GM08714 (cell line): ENCODE results near the gene KLHL15.
A peak's percentile ranks its signal among the peaks of the same experiment; 100 is the strongest.
"Not testable (repeated sequence)": the region's sequence is repeated elsewhere in the genome, so short reads cannot be mapped to it uniquely, and the experiment has no call there.

Experiments
- H3K4me3 ChIP-seq: fragments of 200-500 bp; sonication (Bioruptor generic); 2 replicates; pipeline ENCODE4 v1.5.1; 2014; ENCODE audit warnings: mild to moderate bottlenecking, low read length, inconsistent platforms
- ZNF274 ChIP-seq: IDR thresholded peaks from 2 replicates; pipeline ENCODE4 v1.6.1; 2012; ENCODE audit warnings: mild to moderate bottlenecking, low read depth, low read length

KLHL15 gene

DNA sequence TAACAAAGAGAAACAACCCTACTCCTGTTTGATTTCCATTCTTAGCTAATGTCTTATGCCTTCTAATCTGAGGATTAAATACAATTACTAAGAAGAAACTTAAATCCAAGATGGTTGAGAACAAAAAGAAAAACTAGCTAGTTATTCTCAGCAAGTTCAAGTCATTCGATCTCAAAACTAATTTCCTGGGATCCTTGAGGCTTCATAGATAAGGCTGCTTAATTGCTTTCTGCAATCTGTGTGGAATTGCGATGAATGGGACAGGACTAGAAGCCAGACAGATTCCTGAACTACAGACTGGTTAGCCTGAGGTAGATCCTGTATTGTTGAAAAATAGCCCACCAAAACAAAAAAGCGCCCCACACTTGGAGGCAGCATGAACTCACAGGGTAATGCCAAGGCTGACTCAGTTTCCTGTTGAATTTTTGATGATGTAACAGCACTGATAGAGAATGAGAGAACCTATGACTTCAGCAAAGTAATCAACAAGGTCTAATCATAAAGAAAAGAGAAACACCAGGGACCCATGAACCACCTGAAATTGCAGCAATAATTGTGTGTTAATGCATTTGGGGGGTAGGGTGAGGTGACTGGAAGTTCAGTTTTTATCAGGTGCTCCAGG lies 33.9 kb downstream of the KLHL15 start:
- no peak for TF ChIP-seq ZNF274
- no peak overlapping the region for H3K4me3 ChIP-seq

DNA sequence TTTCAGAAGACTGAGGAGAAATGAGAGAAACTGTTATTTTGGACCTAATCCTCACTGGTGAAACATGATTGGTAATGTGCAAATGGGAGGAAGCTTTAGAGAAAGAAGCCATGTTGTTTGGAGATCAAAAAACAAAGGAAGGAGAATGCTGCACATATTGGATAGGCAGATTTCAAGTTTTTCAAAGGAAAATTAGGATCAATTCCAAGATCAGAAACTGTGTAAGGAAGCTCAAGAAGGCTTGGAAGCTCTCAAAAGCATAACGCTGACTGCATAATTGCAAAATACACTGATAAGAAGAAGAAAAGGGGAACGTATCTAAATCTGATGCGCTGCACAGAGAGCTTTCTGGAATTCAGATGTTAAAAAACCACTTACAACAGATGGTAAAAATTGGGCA lies 34.6 kb downstream of the KLHL15 start:
- H3K4me3 ChIP-seq = no peak overlapping the region
- TF ChIP-seq ZNF274 = no peak

DNA sequence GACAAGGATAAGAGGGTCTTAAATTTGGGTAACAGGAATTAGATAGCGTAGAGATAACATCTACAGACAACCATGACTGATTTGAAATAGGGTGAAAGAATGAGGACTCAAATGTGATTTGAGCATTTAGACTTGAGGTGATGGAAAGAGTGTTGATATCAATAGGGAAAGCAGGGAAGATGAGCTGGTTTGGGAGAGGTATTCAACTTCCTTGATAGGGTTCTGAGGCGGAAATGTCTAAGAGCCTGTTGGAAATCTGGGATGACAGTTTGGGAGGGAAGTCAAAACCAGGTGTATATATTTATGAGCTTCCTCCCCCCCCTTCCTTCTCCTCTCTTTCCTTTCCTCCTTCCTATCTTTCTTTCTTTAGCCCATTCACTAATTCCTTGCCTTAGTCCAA lies 36.5 kb downstream of the KLHL15 start:
- no peak for TF ChIP-seq ZNF274
- H3K4me3 ChIP-seq = no peak overlapping the region

DNA sequence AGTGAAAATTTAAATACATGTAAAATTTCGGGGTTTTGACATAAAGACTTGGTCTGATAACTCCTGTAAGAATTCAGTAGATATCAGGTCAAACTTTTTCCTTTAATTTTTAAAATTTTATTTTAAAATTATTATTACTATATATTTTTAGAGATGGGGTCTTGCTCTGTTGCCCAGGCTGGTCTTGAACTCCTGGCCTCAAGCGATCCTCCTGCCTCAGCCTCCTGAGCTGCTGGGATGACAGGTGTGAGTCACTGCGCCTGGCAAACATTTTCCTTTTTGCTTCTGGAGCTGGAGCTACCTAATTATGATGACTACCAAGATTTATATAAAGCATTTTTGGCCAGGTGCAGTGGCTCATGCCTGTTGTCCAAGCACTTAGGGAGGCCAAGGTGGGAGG lies 37.3 kb downstream of the KLHL15 start:
- TF ChIP-seq ZNF274 = no peak
- no peak overlapping the region for H3K4me3 ChIP-seq

DNA sequence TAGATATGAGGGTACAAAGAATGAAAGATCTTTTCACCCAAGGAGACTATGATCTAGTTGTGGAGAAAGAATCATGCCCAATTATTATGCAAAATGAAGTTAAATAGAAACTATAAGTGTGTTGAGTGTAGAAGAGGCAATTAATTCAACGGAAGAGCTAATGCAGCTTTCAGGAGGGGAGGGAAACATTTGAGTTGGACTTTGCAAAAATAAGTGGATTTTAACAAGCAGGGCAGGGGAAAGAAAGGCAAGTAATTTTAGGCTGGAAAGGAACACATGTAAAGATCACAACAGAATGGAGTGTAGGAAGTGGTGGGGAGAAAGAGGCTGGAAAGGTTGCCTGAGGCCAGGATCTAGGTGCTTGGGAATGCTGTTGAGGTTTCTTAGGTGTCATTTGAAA lies 44.1 kb downstream of the KLHL15 start:
- H3K4me3 ChIP-seq = no peak overlapping the region
- TF ChIP-seq ZNF274 = no peak

DNA sequence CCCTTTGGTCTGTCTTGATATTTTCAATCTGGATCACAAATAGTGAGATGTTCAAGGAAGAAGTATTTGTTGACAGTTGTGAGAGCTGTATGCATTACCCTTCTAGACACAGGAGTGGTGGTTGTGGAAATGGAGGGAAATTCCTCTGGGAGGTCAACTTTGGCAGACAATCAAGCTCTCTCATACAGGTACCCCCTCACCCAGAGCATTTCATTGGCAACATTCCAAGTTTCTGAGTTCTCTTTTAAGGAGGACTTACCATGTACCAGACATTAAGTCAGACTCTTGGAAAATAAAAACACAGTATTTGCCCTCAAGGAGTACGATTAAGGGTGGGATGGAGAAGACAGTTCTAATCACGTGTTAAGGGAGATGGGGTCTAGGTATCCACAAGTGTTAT lies 45.3 kb downstream of the KLHL15 start:
- H3K4me3 ChIP-seq = no peak overlapping the region
- TF ChIP-seq ZNF274 = no peak

DNA sequence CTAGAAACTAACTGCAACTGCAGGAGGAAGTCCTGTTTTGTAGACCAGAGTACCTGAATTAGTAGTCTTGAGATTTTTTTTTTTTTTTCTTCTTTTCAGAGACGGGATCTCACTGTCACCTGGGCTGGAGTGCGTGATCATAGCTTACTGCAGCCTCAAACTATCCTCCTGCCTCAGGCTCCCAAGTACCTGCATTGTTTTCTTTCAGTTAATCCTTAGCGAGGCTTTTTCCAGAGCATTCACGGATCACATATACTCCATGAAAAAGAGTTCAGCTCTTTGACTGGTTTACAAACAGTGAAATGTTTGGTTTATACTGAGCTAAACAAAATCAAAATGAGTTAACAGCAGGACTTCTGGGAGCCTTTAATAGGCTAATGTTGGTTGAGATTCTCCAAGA lies 45.8 kb downstream of the KLHL15 start:
- no peak overlapping the region for H3K4me3 ChIP-seq
- TF ChIP-seq ZNF274 = no peak

DNA sequence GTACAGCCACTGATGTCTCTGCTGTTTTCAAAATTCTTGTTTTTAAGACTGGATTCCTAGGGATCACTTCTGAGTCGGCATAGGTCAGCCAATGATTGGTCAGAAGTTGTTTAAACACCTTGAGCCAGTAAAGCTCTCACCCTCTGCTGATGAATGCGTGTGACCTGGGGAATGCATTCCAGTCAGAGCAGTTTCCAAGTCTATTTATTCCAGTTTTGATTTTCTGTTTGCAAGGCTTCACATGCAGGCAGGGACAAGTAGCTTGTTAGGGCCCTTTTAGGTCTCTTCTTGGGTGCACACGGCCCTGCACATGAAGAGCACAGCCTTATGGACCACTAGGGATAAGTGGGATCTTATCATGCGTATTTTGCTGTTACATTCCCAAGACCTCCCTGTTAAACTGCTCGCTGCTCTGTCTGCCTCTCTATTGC lies 47.0 kb downstream of the KLHL15 start:
- no peak overlapping the region for H3K4me3 ChIP-seq
- no peak for TF ChIP-seq ZNF274

DNA sequence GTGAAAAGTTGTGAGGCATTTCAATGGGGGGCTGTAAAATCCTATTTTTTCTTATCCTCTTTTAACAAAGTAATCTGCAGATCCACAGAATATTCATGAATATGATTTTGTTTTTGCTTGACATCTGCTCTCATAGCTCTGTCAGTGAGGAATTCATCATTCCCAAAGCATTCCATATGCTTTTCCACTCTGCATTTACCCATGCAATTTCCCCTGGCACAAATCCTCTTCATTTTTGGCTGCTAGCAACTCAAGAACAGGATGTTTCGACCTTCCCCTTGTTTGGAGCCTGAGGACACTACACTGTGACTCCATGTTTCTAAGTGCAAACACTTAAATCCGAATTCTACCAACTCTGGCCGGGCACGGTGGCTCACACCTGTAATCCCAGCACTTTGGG lies 48.5 kb downstream of the KLHL15 start:
- TF ChIP-seq ZNF274 = no peak
- no peak overlapping the region for H3K4me3 ChIP-seq

DNA sequence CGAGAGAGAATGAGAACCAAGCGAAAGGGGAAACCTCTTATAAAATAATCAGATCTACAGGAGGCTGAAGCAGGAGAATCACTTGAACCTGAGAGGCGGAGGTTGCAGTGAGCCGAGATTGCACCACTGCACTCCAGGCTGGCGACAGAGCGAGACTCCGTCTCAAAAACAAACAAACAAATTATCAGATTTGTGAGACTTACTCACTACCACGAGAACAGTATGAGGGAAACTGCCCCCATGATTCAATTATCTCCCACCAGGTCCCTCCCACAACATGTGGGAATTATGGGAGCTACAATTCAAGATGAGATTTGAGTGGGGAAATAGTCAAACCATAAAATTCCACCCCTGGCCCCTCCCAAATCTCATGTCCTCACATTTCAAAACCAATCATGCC lies 61.4 kb downstream of the KLHL15 start:
- H3K4me3 ChIP-seq = not testable (repeated sequence)

DNA sequence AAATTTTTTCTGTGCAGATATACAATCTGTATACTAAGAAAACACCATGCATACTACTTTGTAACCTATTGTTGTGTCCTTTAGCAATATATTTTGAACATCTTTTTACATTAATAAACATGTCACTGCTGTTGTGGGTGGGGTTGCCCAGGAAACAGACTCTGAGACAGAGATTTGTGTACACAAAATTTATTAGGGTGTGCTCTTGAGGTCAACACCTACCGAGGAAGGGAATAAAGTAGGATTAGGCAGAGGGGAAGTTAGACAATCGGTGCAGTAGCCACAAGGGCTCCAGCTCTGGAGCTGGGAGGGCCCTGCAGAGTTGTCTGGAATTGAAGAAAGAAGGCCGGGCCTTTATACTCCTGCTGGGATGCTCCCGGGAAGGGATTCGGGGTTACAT lies 62.8 kb downstream of the KLHL15 start:
- no peak overlapping the region for H3K4me3 ChIP-seq
- TF ChIP-seq ZNF274 = no peak

DNA sequence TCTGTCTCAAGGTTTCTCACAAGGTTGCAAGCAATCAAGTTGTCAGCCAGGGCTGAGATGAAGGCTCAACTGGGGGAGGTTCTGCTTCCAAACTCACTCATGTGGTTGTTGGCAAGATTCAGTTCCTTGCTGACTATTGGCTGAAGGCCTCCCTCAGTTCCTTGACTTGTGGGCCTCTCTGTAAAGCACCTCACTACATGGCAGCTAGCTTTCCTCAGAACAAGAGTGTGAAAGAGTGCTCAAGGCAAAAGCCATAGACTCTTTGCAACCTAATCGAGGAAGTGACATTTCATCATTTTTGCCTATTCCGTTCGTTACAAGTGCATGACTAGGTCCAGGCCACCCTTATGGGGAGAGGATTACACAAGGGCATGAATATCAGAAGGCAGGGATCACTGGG lies 67.2 kb downstream of the KLHL15 start:
- H3K4me3 ChIP-seq = no peak overlapping the region

DNA sequence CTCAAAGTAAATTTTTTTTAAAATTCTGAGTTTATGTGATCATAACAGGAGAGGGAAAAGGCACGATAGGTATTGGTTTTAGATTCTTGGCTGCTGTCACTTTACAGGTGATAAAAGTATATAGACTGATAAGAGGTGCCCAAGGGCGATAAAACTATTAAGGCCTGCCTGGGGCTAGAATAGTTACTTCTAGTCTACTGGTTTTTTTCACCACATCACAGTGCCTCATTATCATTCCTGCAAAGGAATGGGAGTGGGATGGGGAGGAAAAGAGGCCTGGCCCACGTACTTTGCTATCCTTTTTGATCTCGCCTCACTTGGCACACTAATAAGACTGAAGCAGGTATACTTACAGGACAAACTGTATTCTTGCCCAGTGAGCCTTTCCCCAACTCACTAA lies 72.6 kb downstream of the KLHL15 start:
- H3K4me3 ChIP-seq = no peak overlapping the region
- TF ChIP-seq ZNF274 = no peak

More for the DNA sequence above, 67.2 kb downstream of the KLHL15 start:
- no peak for TF ChIP-seq ZNF274

DNA sequence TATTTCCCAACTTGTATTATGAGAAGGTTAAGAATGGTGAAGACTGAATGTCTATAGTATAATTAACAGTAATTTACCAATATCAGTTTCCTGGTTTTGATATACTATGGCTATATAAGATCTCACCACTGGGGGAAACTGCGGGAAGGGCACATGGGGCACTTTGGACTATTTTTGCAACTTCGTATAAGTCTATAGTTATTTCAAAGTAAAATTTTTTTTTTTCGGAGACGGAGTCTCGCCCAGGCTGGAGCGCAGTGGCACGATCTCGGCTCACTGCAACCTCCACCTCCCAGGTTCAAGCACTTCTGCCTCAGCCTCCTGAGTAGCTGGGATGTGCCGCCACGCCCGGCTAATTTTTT lies 73.1 kb downstream of the KLHL15 start:
- TF ChIP-seq ZNF274 = no peak
- H3K4me3 ChIP-seq = no peak overlapping the region

DNA sequence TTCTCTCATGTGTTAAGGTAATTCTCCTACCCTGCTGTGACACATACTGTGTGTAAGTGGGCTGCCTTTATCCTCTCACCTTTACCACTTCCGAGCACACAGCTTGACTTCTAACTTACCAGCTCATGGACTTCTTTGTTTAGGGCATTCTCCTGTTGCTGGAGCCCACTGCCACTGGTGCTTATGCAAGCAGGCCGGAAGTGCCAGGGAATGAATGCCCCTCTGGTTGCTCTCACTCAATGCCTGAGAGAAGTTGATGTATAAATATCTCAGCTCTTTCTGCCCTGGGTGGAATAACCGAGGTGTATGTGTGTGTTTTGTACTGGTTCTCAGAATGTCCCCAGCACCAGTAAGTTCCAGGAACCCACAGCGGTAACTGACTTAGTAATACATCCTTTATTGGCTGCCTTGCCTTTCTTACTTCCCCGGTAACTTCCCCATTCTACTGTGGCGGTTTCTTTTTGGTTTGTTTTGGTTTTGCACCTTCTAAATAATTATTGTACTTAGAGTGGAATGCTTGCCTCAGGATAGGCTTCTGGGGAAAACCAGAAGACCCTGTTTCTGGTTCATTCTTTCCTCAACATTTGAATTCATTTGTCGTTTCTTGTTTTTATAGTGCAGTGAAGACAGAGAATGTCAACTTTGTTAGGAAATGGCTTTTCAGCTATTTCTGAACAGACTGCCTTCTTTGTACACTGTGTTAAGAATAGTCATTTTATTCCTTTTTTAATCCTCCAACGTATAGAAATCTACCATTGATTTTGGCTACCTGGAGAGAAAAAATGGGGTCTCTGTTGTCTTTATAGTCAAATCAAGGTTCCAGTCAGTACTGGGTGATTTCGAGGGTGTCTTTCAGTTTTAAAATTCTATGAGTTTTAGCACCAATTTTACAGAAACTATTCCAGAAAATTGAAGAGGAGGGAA lies 73.7 kb downstream of the KLHL15 start:
- H3K4me3 ChIP-seq = peak overlapping the region; percentile 32; the same call in 1 of the 2 replicates
- no peak for TF ChIP-seq ZNF274
